ENCODE results near the gene ADAMTS9.

ADAMTS9 gene

GRCh38 chr3:64490180-64490724 is 197.5 kb downstream of the ADAMTS9 start:
- CTCF ChIA-PET = interaction anchor here (10.3 kb wide), 1 partner anchor 463 kb away, joined by 323 read pairs; the partner anchor contains the start of gene PSMD6

GRCh38 chr3:64489361-64490044 is 198.3 kb downstream of the ADAMTS9 start:
- no peak for TF ChIP-seq CTCF (IDR thresholded peaks at IDR 0.05; ENCODE audit: insufficient read depth, low read length, missing control alignments)
- H3K4me3 ChIP-seq (ENCODE audit: low read depth, low read length) = no peak overlapping the region
- ChIA-PET POLR2A (no interaction called here), CTCF (interaction anchor here (1.2 to 10.3 kb wide), 2 partner anchors 14 to 462 kb away, joined by 3 to 323 read pairs; partner anchors contain the start of gene PSMD6)
- no peak for DNase-seq (ENCODE audit: low read depth, low spot score)

More at GRCh38 chr3:64490180-64490724, 197.5 kb downstream of the ADAMTS9 start:
- H3K4me3 ChIP-seq (ENCODE audit: low read depth, low read length) = no peak overlapping the region
- POLR2A ChIA-PET = no interaction called here
- no peak for TF ChIP-seq CTCF (IDR thresholded peaks at IDR 0.05; ENCODE audit: insufficient read depth, low read length, missing control alignments)
- DNase-seq (ENCODE audit: low read depth, low spot score) = no peak

- no peak for DNase-seq (ENCODE audit: low read depth, low spot score)
- POLR2A ChIA-PET = no interaction called here
- TF ChIP-seq CTCF (IDR thresholded peaks at IDR 0.05; ENCODE audit: insufficient read depth, low read length, missing control alignments) = no peak
- CTCF ChIA-PET = interaction anchor here (1.2 to 10.3 kb wide), 2 partner anchors 14 to 462 kb away, joined by 3 to 323 read pairs; partner anchors contain the start of gene PSMD6
- no peak overlapping the region for H3K4me3 ChIP-seq (ENCODE audit: low read depth, low read length)
These were observed 198.9 kb downstream of the ADAMTS9 start for GRCh38 chr3:64488939-64489338.

- H3K4me3 ChIP-seq (ENCODE audit: low read depth, low read length) = no peak overlapping the region
- ChIA-PET CTCF (interaction anchor here (0.6 to 10.3 kb wide), 70 partner anchors 8 to 630 kb away, joined by 3 to 323 read pairs (median 5); partner anchors contain the start of genes PRICKLE2 and PSMD6), POLR2A (no interaction called here)
- DNase-seq (ENCODE audit: low read depth, low spot score) = no peak
- peak; percentile 83 for TF ChIP-seq CTCF (IDR thresholded peaks at IDR 0.05; ENCODE audit: insufficient read depth, low read length, missing control alignments)
These were observed 203.4 kb downstream of the ADAMTS9 start for GRCh38 chr3:64484289-64484992.

GRCh38 chr3:64483467-64483866 is 204.3 kb downstream of the ADAMTS9 start:
- no peak for DNase-seq (ENCODE audit: low read depth, low spot score)
- ChIA-PET POLR2A (no interaction called here), CTCF (interaction anchor here (0.8 to 10.3 kb wide), 29 partner anchors 9 to 522 kb away, joined by 3 to 323 read pairs (median 6); partner anchors contain the start of genes PRICKLE2 and PSMD6)
- H3K4me3 ChIP-seq (ENCODE audit: low read depth, low read length) = no peak overlapping the region
- no peak for TF ChIP-seq CTCF (IDR thresholded peaks at IDR 0.05; ENCODE audit: insufficient read depth, low read length, missing control alignments)

- CTCF ChIA-PET = interaction anchor here (1.0 to 5.8 kb wide), 5 partner anchors 8 to 451 kb away, joined by 3 to 52 read pairs (median 9); partner anchors contain the start of gene PSMD6
- no peak for DNase-seq (ENCODE audit: low read depth, low spot score)
- H3K4me3 ChIP-seq (ENCODE audit: low read depth, low read length) = no peak overlapping the region
- TF ChIP-seq CTCF (IDR thresholded peaks at IDR 0.05; ENCODE audit: insufficient read depth, low read length, missing control alignments) = no peak
- POLR2A ChIA-PET = no interaction called here
These were observed 212.8 kb downstream of the ADAMTS9 start for GRCh38 chr3:64475037-64475436.

Measured in AG04449 (cell line).